Measurements from ENCODE around the gene CD244. TPM values are rescaled to one million over a fixed set of nuclear protein-coding genes. Genes with fewer than 3 reads are reported as not detected.

The CD244 gene
- polyA plus RNA-seq, 1 donor from 2014 or later, result not detected

DNA sequence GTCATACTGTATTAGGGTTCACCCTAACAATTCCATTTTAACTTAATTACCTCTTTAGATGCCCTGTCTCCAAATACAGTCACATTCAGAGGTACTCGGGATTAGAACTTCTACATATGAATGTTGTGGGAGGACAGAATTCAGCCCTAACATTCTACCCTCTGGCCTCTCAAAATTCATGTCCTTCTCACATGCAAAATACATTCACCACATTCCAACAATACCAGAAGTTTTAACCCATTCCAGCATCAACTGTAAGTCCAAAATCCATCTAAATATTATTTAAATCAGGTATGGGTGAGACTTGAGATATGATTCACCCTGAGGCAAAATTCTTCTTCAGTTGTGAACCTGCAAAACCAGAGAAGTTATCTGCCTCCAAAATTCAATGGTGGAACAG lies 52.2 kb downstream of the CD244 start:
- Histone ChIP-seq H3K36me3 (ENCODE audit: insufficient read depth, low read length) (no peaks in the 10 kb centered on the region), H2AFZ (ENCODE audit: low read depth, low read length) (no peak overlapping the region), H3K27me3 (ENCODE audit: insufficient read depth, low read depth, low read length) (no peaks in the 10 kb centered on the region), H3K79me2 (replicated peaks; ENCODE audit: insufficient read depth, low read length) (no peaks in the 10 kb centered on the region), H3K4me3 (ENCODE audit: low read length) (no peak overlapping the region), H3K9ac (ENCODE audit: low read length) (no peak overlapping the region), H4K20me1 (ENCODE audit: insufficient read depth) (no peaks in the 10 kb centered on the region), H3K4me2 (ENCODE audit: low read length) (no peak overlapping the region), H3K9me3 (ENCODE audit: low read length) (no peaks in the 10 kb centered on the region), H3K9me2 (ENCODE audit: insufficient read depth, low read length) (no peaks in the 10 kb centered on the region), H3K27ac (ENCODE audit: low read length) (no peak overlapping the region), H3F3A (ENCODE audit: insufficient read depth, low read length, poor library complexity, severe bottlenecking) (no peaks in the 10 kb centered on the region)
- TF ChIP-seq RAD21 (conservative IDR thresholded peaks at IDR 0.05) (no peak), SMC3 (conservative IDR thresholded peaks at IDR 0.05; ENCODE audit: poor library complexity) (no peak), TAF1 (IDR thresholded peaks at IDR 0.05; ENCODE audit: low read depth) (no peak), POLR2AphosphoS5 (IDR thresholded peaks at IDR 0.05) (no peak), EZH2 (IDR thresholded peaks at IDR 0.05; ENCODE audit: borderline replicate concordance, insufficient read depth, low read length, poor library complexity, severe bottlenecking) (no peak), EP300 (conservative IDR thresholded peaks at IDR 0.05; ENCODE audit: poor library complexity, severe bottlenecking) (no peak), MXI1 (conservative IDR thresholded peaks at IDR 0.05; ENCODE audit: poor library complexity, severe bottlenecking) (no peak)
- TF ChIP-seq, protein P1, sequence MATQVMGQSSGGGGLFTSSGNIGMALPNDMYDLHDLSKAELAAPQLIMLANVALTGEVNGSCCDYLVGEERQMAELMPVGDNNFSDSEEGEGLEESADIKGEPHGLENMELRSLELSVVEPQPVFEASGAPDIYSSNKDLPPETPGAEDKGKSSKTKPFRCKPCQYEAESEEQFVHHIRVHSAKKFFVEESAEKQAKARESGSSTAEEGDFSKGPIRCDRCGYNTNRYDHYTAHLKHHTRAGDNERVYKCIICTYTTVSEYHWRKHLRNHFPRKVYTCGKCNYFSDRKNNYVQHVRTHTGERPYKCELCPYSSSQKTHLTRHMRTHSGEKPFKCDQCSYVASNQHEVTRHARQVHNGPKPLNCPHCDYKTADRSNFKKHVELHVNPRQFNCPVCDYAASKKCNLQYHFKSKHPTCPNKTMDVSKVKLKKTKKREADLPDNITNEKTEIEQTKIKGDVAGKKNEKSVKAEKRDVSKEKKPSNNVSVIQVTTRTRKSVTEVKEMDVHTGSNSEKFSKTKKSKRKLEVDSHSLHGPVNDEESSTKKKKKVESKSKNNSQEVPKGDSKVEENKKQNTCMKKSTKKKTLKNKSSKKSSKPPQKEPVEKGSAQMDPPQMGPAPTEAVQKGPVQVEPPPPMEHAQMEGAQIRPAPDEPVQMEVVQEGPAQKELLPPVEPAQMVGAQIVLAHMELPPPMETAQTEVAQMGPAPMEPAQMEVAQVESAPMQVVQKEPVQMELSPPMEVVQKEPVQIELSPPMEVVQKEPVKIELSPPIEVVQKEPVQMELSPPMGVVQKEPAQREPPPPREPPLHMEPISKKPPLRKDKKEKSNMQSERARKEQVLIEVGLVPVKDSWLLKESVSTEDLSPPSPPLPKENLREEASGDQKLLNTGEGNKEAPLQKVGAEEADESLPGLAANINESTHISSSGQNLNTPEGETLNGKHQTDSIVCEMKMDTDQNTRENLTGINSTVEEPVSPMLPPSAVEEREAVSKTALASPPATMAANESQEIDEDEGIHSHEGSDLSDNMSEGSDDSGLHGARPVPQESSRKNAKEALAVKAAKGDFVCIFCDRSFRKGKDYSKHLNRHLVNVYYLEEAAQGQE (IDR thresholded peaks at IDR 0.05; ENCODE audit: borderline replicate concordance), result no peak
- TF ChIP-seq, protein P2, sequence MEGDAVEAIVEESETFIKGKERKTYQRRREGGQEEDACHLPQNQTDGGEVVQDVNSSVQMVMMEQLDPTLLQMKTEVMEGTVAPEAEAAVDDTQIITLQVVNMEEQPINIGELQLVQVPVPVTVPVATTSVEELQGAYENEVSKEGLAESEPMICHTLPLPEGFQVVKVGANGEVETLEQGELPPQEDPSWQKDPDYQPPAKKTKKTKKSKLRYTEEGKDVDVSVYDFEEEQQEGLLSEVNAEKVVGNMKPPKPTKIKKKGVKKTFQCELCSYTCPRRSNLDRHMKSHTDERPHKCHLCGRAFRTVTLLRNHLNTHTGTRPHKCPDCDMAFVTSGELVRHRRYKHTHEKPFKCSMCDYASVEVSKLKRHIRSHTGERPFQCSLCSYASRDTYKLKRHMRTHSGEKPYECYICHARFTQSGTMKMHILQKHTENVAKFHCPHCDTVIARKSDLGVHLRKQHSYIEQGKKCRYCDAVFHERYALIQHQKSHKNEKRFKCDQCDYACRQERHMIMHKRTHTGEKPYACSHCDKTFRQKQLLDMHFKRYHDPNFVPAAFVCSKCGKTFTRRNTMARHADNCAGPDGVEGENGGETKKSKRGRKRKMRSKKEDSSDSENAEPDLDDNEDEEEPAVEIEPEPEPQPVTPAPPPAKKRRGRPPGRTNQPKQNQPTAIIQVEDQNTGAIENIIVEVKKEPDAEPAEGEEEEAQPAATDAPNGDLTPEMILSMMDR (IDR thresholded peaks at IDR 0.05; ENCODE audit: poor library complexity, severe bottlenecking), result no peak

DNA sequence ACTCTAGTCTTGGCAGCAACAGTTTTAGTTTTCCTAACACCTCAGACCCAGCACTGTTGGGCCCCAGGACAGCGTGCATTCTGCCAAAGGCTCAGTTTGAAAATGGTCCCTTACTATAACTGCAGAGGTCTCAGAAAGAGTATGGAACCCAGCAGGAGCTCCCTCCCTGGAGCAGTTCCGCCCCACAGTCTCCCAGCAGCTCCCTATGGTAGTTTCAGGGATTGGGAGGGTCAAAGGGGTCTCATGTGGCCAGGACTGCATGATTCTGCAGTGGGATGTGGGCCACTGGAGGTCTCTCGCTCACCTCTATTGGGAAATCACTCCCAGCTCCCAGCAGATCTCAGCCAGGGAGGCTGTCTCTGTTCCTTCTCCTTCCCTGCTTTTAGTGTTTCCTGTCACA lies 54.4 kb downstream of the CD244 start:
- H3K36me3 ChIP-seq (ENCODE audit: insufficient read depth, low read length), result no peaks in the 10 kb centered on the region
- no peak overlapping the region for H3K4me2 ChIP-seq (ENCODE audit: low read length)
- no peaks in the 10 kb centered on the region for H3K79me2 ChIP-seq (replicated peaks; ENCODE audit: insufficient read depth, low read length)
- no peaks in the 10 kb centered on the region for H3K9me2 ChIP-seq (ENCODE audit: insufficient read depth, low read length)
- TF ChIP-seq POLR2AphosphoS5 (IDR thresholded peaks at IDR 0.05), result no peak
- TF ChIP-seq MXI1 (conservative IDR thresholded peaks at IDR 0.05; ENCODE audit: poor library complexity, severe bottlenecking), result no peak
- no peak for TF ChIP-seq RAD21 (conservative IDR thresholded peaks at IDR 0.05)
- TF ChIP-seq, protein P1 (IDR thresholded peaks at IDR 0.05; ENCODE audit: borderline replicate concordance), result no peak
- no peak for TF ChIP-seq EZH2 (IDR thresholded peaks at IDR 0.05; ENCODE audit: borderline replicate concordance, insufficient read depth, low read length, poor library complexity, severe bottlenecking)
- no peak for TF ChIP-seq EP300 (conservative IDR thresholded peaks at IDR 0.05; ENCODE audit: poor library complexity, severe bottlenecking)
- TF ChIP-seq SMC3 (conservative IDR thresholded peaks at IDR 0.05; ENCODE audit: poor library complexity), result no peak
- no peak for TF ChIP-seq TAF1 (IDR thresholded peaks at IDR 0.05; ENCODE audit: low read depth)
- TF ChIP-seq, protein P2 (IDR thresholded peaks at IDR 0.05; ENCODE audit: poor library complexity, severe bottlenecking), result no peak
- no peaks in the 10 kb centered on the region for H3K27me3 ChIP-seq (ENCODE audit: insufficient read depth, low read depth, low read length)
- no peak overlapping the region for H3K4me3 ChIP-seq (ENCODE audit: low read length)
- H3F3A ChIP-seq (ENCODE audit: insufficient read depth, low read length, poor library complexity, severe bottlenecking), result no peaks in the 10 kb centered on the region
- H4K20me1 ChIP-seq (ENCODE audit: insufficient read depth), result no peaks in the 10 kb centered on the region
- no peak overlapping the region for H2AFZ ChIP-seq (ENCODE audit: low read depth, low read length)
- H3K9ac ChIP-seq (ENCODE audit: low read length), result no peak overlapping the region
- H3K27ac ChIP-seq (ENCODE audit: low read length), result no peak overlapping the region
- no peaks in the 10 kb centered on the region for H3K9me3 ChIP-seq (ENCODE audit: low read length)

Measured in neural cell (in vitro differentiated cells).